GM23338 (cell line): ENCODE results near the gene ZBTB7C. TPM values are rescaled to one million over a fixed set of nuclear protein-coding genes. Genes with fewer than 3 reads are reported as not detected.

Experiments
- ATAC-seq: fragments of 200-7000 bp; cut with Tn5 transposase; 3 replicates; pipeline ENCODE4 v1.9.1; 2020
- DNase-seq: peaks from one replicate; pipeline ENCODE4 v3.0.0-alpha.2; 2015; ENCODE audit warnings: low spot score
- H2AFZ ChIP-seq: fragments of 200-600 bp; sonication (generic); 2 replicates; pipeline ENCODE4 v1.8.0; 2016; ENCODE audit warnings: antibody characterized with exemption, mild to moderate bottlenecking, moderate library complexity
- H3F3A ChIP-seq: fragments of 200-600 bp; sonication (generic); replicated peaks from 2 replicates; pipeline ENCODE4 v1.8.0; 2017; ENCODE audit warnings: antibody characterized with exemption, mixed run types, low read depth
- H3K27ac ChIP-seq: fragments of 200-600 bp; sonication (generic); 2 replicates; pipeline ENCODE4 v1.6.1; 2016; ENCODE audit warnings: low read depth
- H3K27me3 ChIP-seq: fragments of 200-600 bp; sonication (generic); 2 replicates; pipeline ENCODE4 v1.8.0; 2016; ENCODE audit warnings: mild to moderate bottlenecking, mixed run types, moderate library complexity; ENCODE audit not compliant: insufficient read depth
- H3K36me3 ChIP-seq: fragments of 200-600 bp; sonication (generic); 2 replicates; pipeline ENCODE4 v1.8.0; 2016; ENCODE audit warnings: mild to moderate bottlenecking; ENCODE audit not compliant: insufficient read depth
- H3K4me1 ChIP-seq: fragments of 200-600 bp; sonication (generic); 2 replicates; pipeline ENCODE4 v1.8.0; 2016; ENCODE audit warnings: mild to moderate bottlenecking, moderate library complexity; ENCODE audit not compliant: insufficient read depth
- H3K4me2 ChIP-seq: fragments of 200-600 bp; sonication (generic); 2 replicates; pipeline ENCODE4 v1.7.1; 2017; ENCODE audit warnings: mixed run types
- H3K4me3 ChIP-seq: fragments of 200-600 bp; sonication (generic); 2 replicates; pipeline ENCODE4 v1.6.1; 2016; ENCODE audit warnings: mixed run types
- H3K79me2 ChIP-seq: fragments of 200-600 bp; sonication (generic); replicated peaks from 2 replicates; pipeline ENCODE4 v1.8.0; 2017; ENCODE audit warnings: mild to moderate bottlenecking; ENCODE audit not compliant: insufficient read depth
- H3K9me2 ChIP-seq: fragments of 200-600 bp; sonication (generic); 2 replicates; pipeline ENCODE4 v1.8.0; 2017; ENCODE audit not compliant: insufficient read depth
- H4K20me1 ChIP-seq: fragments of 200-600 bp; sonication (generic); replicated peaks from 2 replicates; pipeline ENCODE4 v1.8.0; 2017; ENCODE audit warnings: mild to moderate bottlenecking; ENCODE audit not compliant: insufficient read depth
- H3K27ac Mint-ChIP-seq: 2 replicates; pipeline ENCODE4 v1.8.0; 2020; ENCODE audit warnings: inconsistent platforms, mild to moderate bottlenecking, moderate library complexity, mixed read lengths
- H3K27me3 Mint-ChIP-seq: 3 replicates; pipeline ENCODE4 v1.8.0; 2022; ENCODE audit warnings: low read depth, mild to moderate bottlenecking, moderate library complexity, mixed read lengths, inconsistent platforms; ENCODE audit not compliant: insufficient read depth, poor library complexity
- H3K36me3 Mint-ChIP-seq: 3 replicates; pipeline ENCODE4 v1.8.0; 2021; ENCODE audit warnings: low read depth, mild to moderate bottlenecking, inconsistent platforms, moderate library complexity, mixed read lengths
- H3K4me1 Mint-ChIP-seq: 3 replicates; pipeline ENCODE4 v1.8.0; 2020; ENCODE audit warnings: mild to moderate bottlenecking, inconsistent platforms, mixed read lengths
- H3K4me3 Mint-ChIP-seq: 3 replicates; pipeline ENCODE4 v1.8.0; 2021; ENCODE audit warnings: moderate library complexity, mild to moderate bottlenecking, inconsistent platforms, mixed read lengths
- H3K9me3 Mint-ChIP-seq: 3 replicates; pipeline ENCODE4 v1.8.0; 2020; ENCODE audit warnings: moderate library complexity, mild to moderate bottlenecking, inconsistent platforms, mixed read lengths
- CREB1 ChIP-seq: fragments of 250-450 bp; sonication (Bioruptor Pico); IDR thresholded peaks from 2 replicates; pipeline ENCODE4 v1.5.0; 2020; ENCODE audit warnings: low read depth, mild to moderate bottlenecking, moderate library complexity
- EZH2 ChIP-seq: fragments of 200-600 bp; sonication (generic); IDR thresholded peaks from one replicate; pipeline ENCODE4 v1.8.0; 2017; ENCODE audit warnings: antibody characterized with exemption, mild to moderate bottlenecking, low read depth; ENCODE audit not compliant: unreplicated experiment
- EZH2phosphoT487 ChIP-seq: fragments of 200-600 bp; sonication (generic); IDR thresholded peaks from one replicate; pipeline ENCODE4 v1.8.1; 2018; ENCODE audit warnings: antibody characterized with exemption; ENCODE audit not compliant: unreplicated experiment
- JUNB ChIP-seq: IDR thresholded peaks from one replicate; pipeline ENCODE4 v1.6.1; 2016; ENCODE audit warnings: antibody characterized with exemption; ENCODE audit not compliant: unreplicated experiment
- NANOG ChIP-seq: IDR thresholded peaks from 2 replicates; pipeline ENCODE4 v1.6.1; 2016; ENCODE audit warnings: antibody characterized with exemption, borderline replicate concordance
- POLR2AphosphoS5 ChIP-seq: IDR thresholded peaks from 2 replicates; pipeline ENCODE4 v1.6.1; 2016; ENCODE audit warnings: antibody characterized with exemption, low read depth
- STAT1 ChIP-seq: IDR thresholded peaks from one replicate; pipeline ENCODE4 v1.6.1; 2016; ENCODE audit warnings: antibody characterized with exemption; ENCODE audit not compliant: unreplicated experiment
- ZNF114 ChIP-seq: fragments of 250-450 bp; sonication (Bioruptor Pico); IDR thresholded peaks from 2 replicates; pipeline ENCODE4 v1.5.0; 2020; ENCODE audit warnings: mild to moderate bottlenecking, moderate library complexity
- ZNF331 ChIP-seq: fragments of 250-450 bp; sonication (Bioruptor Pico); IDR thresholded peaks from 2 replicates; pipeline ENCODE4 v1.5.0; 2020; ENCODE audit warnings: low read depth, mild to moderate bottlenecking, moderate library complexity
- polyA plus RNA-seq: library from polyadenylated mRNA; unstranded; fragments of >200 nt; fragmentation: Nextera tagmentation; extraction: Ambion mirVana; gene quantifications from 2 replicates; pipeline ENCODE4 v1.2.1, GENCODE V29; 2016
- total RNA-seq: library from RNA; depleted of rRNA; stranded (reverse); fragments of >200 nt; shearing (Covaris generic); gene quantifications from 2 replicates; pipeline ENCODE4 v1.2.3, GENCODE V29; 2014
- TF ChIP-seq, protein P1 (sequence below): fragments of 250-450 bp; sonication (Bioruptor Pico); IDR thresholded peaks from 2 replicates; pipeline ENCODE4 v1.5.0; 2020; ENCODE audit warnings: mild to moderate bottlenecking, moderate library complexity
- TF ChIP-seq, protein P2 (sequence below), 2 experiments: fragments of 200-600 bp in 1 of 2; sonication (generic) in 1 of 2; conservative IDR thresholded peaks; 2 replicates each; pipeline versions ENCODE4 v1.5.1 to v1.6.1; 2016 to 2017; ENCODE audit warnings: antibody characterized with exemption in 2 of 2, low read depth in 2 of 2, mild to moderate bottlenecking in 2 of 2, moderate library complexity in 1 of 2
- TF ChIP-seq, protein P3 (sequence below): IDR thresholded peaks from one replicate; pipeline ENCODE4 v1.6.1; 2018; ENCODE audit warnings: antibody characterized with exemption; ENCODE audit not compliant: unreplicated experiment
- TF ChIP-seq, protein P4 (sequence below): IDR thresholded peaks from 2 replicates; pipeline ENCODE4 v1.6.1; 2016; ENCODE audit warnings: antibody characterized with exemption

The ZBTB7C gene
- total and polyA plus RNA-seq, 2 experiments from 2014 or later: 0.03 to 0.14 TPM

DNA sequence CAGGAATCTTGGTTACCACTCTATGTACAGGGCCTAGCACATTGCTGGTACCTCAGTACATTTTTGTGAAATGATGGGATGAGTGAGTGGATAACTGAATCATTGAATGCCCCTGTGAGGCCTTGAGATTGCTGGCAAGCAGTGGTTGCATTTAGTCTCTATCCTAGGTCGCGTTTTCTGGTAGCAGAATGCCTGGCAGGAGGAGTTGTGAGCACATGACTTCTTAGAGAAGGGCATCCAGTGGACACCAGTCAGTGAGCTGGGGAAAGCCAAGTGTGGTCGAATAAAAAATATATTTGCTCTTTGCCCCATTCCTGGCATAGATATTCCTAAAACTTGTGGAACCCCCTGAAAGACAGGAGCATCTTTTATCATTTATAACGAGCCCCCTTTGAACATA is 416.9 kb downstream of the ZBTB7C start:
- Histone ChIP-seq H2AFZ (no peak overlapping the region), H3K4me3 (no peak overlapping the region), H3K9me2 (no peaks in the 10 kb centered on the region), H4K20me1 (no peaks in the 10 kb centered on the region), H3K27ac (no peak overlapping the region), H3K79me2 (no peaks in the 10 kb centered on the region), H3K36me3 (no peaks in the 10 kb centered on the region), H3K4me2 (no peak overlapping the region), H3K27me3 (no peaks in the 10 kb centered on the region), H3F3A (no peaks in the 10 kb centered on the region), H3K4me1 (no peaks in the 10 kb centered on the region; the same call in 1 of the 2 replicates)
- Mint-ChIP-seq H3K4me1 (peaks cover 23% of the 10 kb centered on the region), H3K27ac (no peak overlapping the region), H3K4me3 (no peak overlapping the region), H3K9me3 (peaks cover 9% of the 10 kb centered on the region), H3K27me3 (peaks cover 4% of the 10 kb centered on the region), H3K36me3 (peaks cover 3% of the 10 kb centered on the region; the same call in 1 of the 3 replicates)
- TF ChIP-seq NANOG: no peak
- TF ChIP-seq CREB1 (CRISPR knock-in tag): no peak
- TF ChIP-seq, protein P1, sequence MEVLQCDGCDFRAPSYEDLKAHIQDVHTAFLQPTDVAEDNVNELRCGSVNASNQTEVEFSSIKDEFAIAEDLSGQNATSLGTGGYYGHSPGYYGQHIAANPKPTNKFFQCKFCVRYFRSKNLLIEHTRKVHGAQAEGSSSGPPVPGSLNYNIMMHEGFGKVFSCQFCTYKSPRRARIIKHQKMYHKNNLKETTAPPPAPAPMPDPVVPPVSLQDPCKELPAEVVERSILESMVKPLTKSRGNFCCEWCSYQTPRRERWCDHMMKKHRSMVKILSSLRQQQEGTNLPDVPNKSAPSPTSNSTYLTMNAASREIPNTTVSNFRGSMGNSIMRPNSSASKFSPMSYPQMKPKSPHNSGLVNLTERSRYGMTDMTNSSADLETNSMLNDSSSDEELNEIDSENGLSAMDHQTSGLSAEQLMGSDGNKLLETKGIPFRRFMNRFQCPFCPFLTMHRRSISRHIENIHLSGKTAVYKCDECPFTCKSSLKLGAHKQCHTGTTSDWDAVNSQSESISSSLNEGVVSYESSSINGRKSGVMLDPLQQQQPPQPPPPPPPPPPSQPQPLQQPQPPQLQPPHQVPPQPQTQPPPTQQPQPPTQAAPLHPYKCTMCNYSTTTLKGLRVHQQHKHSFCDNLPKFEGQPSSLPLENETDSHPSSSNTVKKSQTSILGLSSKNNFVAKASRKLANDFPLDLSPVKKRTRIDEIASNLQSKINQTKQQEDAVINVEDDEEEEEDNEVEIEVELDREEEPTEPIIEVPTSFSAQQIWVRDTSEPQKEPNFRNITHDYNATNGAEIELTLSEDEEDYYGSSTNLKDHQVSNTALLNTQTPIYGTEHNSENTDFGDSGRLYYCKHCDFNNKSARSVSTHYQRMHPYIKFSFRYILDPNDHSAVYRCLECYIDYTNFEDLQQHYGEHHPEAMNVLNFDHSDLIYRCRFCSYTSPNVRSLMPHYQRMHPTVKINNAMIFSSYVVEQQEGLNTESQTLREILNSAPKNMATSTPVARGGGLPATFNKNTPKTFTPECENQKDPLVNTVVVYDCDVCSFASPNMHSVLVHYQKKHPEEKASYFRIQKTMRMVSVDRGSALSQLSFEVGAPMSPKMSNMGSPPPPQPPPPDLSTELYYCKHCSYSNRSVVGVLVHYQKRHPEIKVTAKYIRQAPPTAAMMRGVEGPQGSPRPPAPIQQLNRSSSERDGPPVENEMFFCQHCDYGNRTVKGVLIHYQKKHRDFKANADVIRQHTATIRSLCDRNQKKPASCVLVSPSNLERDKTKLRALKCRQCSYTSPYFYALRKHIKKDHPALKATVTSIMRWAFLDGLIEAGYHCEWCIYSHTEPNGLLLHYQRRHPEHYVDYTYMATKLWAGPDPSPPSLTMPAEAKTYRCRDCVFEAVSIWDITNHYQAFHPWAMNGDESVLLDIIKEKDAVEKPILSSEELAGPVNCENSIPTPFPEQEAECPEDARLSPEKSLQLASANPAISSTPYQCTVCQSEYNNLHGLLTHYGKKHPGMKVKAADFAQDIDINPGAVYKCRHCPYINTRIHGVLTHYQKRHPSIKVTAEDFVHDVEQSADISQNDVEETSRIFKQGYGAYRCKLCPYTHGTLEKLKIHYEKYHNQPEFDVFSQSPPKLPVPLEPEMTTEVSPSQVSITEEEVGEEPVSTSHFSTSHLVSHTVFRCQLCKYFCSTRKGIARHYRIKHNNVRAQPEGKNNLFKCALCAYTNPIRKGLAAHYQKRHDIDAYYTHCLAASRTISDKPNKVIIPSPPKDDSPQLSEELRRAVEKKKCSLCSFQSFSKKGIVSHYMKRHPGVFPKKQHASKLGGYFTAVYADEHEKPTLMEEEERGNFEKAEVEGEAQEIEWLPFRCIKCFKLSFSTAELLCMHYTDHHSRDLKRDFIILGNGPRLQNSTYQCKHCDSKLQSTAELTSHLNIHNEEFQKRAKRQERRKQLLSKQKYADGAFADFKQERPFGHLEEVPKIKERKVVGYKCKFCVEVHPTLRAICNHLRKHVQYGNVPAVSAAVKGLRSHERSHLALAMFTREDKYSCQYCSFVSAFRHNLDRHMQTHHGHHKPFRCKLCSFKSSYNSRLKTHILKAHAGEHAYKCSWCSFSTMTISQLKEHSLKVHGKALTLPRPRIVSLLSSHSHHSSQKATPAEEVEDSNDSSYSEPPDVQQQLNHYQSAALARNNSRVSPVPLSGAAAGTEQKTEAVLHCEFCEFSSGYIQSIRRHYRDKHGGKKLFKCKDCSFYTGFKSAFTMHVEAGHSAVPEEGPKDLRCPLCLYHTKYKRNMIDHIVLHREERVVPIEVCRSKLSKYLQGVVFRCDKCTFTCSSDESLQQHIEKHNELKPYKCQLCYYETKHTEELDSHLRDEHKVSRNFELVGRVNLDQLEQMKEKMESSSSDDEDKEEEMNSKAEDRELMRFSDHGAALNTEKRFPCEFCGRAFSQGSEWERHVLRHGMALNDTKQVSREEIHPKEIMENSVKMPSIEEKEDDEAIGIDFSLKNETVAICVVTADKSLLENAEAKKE: no peak
- TF ChIP-seq, protein P2, sequence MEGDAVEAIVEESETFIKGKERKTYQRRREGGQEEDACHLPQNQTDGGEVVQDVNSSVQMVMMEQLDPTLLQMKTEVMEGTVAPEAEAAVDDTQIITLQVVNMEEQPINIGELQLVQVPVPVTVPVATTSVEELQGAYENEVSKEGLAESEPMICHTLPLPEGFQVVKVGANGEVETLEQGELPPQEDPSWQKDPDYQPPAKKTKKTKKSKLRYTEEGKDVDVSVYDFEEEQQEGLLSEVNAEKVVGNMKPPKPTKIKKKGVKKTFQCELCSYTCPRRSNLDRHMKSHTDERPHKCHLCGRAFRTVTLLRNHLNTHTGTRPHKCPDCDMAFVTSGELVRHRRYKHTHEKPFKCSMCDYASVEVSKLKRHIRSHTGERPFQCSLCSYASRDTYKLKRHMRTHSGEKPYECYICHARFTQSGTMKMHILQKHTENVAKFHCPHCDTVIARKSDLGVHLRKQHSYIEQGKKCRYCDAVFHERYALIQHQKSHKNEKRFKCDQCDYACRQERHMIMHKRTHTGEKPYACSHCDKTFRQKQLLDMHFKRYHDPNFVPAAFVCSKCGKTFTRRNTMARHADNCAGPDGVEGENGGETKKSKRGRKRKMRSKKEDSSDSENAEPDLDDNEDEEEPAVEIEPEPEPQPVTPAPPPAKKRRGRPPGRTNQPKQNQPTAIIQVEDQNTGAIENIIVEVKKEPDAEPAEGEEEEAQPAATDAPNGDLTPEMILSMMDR (conservative IDR thresholded peaks at IDR 0.05; ENCODE audit: low read depth in 2 of 2): no peak
- TF ChIP-seq JUNB: no peak
- TF ChIP-seq EZH2phosphoT487: no peak
- TF ChIP-seq EZH2: no peak
- no peak for TF ChIP-seq ZNF331 (CRISPR knock-in tag)
- TF ChIP-seq, protein P3, sequence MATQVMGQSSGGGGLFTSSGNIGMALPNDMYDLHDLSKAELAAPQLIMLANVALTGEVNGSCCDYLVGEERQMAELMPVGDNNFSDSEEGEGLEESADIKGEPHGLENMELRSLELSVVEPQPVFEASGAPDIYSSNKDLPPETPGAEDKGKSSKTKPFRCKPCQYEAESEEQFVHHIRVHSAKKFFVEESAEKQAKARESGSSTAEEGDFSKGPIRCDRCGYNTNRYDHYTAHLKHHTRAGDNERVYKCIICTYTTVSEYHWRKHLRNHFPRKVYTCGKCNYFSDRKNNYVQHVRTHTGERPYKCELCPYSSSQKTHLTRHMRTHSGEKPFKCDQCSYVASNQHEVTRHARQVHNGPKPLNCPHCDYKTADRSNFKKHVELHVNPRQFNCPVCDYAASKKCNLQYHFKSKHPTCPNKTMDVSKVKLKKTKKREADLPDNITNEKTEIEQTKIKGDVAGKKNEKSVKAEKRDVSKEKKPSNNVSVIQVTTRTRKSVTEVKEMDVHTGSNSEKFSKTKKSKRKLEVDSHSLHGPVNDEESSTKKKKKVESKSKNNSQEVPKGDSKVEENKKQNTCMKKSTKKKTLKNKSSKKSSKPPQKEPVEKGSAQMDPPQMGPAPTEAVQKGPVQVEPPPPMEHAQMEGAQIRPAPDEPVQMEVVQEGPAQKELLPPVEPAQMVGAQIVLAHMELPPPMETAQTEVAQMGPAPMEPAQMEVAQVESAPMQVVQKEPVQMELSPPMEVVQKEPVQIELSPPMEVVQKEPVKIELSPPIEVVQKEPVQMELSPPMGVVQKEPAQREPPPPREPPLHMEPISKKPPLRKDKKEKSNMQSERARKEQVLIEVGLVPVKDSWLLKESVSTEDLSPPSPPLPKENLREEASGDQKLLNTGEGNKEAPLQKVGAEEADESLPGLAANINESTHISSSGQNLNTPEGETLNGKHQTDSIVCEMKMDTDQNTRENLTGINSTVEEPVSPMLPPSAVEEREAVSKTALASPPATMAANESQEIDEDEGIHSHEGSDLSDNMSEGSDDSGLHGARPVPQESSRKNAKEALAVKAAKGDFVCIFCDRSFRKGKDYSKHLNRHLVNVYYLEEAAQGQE: no peak
- TF ChIP-seq, protein P4, sequence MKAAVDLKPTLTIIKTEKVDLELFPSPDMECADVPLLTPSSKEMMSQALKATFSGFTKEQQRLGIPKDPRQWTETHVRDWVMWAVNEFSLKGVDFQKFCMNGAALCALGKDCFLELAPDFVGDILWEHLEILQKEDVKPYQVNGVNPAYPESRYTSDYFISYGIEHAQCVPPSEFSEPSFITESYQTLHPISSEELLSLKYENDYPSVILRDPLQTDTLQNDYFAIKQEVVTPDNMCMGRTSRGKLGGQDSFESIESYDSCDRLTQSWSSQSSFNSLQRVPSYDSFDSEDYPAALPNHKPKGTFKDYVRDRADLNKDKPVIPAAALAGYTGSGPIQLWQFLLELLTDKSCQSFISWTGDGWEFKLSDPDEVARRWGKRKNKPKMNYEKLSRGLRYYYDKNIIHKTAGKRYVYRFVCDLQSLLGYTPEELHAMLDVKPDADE: no peak
- TF ChIP-seq STAT1: no peak
- TF ChIP-seq POLR2AphosphoS5: no peak
- no peak for TF ChIP-seq ZNF114 (CRISPR knock-in tag)
- no peak for DNase-seq
- ATAC-seq: no peak
